Upper lobe of left lung (tissue), 4 donors: ENCODE measurements around the gene MTG2.

Experiments used
- POLR2AphosphoS5 ChIP-seq, 2 donors: sonication (generic); formaldehyde crosslinking; IDR thresholded peaks; one replicate each; pipeline ENCODE4 v1.5.1; 2017; ENCODE audit warnings: antibody characterized with exemption in 2 of 2
- TF ChIP-seq, protein P1 (sequence below), 6 experiments: fragments of 450-650 bp in 4 of 6; fragments of 200-600 bp in 2 of 6; sonication (generic) in 2 of 6; IDR thresholded peaks; one replicate each; pipeline ENCODE4 v1.5.1; 2016 to 2019; ENCODE audit warnings: antibody characterized with exemption in 6 of 6

DNA sequence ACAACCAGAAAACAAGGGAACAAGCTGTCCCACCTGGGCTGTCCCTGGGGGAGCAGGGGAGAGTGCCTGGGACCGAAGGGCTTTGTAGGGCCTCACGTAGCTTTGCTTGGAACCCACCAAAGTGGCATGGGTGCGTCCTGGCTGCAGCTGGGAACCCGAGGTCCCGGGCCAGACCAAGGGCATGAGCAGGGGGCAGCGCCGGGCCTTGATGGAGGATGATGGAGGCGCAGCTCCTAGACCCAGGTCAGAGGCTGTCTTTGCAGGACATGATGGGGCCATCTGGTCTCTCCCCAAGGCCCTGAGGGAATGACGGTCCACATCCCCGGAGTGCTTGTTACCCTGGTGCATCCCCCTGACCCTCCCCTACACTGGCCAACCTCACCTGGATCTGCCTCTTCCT lies 47.9 kb downstream of the MTG2 start:
- TF ChIP-seq, protein P1, sequence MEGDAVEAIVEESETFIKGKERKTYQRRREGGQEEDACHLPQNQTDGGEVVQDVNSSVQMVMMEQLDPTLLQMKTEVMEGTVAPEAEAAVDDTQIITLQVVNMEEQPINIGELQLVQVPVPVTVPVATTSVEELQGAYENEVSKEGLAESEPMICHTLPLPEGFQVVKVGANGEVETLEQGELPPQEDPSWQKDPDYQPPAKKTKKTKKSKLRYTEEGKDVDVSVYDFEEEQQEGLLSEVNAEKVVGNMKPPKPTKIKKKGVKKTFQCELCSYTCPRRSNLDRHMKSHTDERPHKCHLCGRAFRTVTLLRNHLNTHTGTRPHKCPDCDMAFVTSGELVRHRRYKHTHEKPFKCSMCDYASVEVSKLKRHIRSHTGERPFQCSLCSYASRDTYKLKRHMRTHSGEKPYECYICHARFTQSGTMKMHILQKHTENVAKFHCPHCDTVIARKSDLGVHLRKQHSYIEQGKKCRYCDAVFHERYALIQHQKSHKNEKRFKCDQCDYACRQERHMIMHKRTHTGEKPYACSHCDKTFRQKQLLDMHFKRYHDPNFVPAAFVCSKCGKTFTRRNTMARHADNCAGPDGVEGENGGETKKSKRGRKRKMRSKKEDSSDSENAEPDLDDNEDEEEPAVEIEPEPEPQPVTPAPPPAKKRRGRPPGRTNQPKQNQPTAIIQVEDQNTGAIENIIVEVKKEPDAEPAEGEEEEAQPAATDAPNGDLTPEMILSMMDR (IDR thresholded peaks at IDR 0.05): no peak
- no peak for TF ChIP-seq POLR2AphosphoS5 (IDR thresholded peaks at IDR 0.05)
